Measurements from ENCODE around the gene SEC24A. TPM values are rescaled to one million over a fixed set of nuclear protein-coding genes. Genes with fewer than 3 reads are reported as not detected.

The SEC24A gene
- total RNA-seq, 1 experiment from 2014 or later: 22.0 TPM

GRCh38 chr5:134611515-134611914 is 37.1 kb upstream of the SEC24A start:
- DNase-seq (ENCODE audit: low spot score): no peak
- no peak for TF ChIP-seq CTCF (conservative IDR thresholded peaks at IDR 0.05; ENCODE audit: low read depth, low read length)
- TF ChIP-seq EZH2 (IDR thresholded peaks at IDR 0.05; ENCODE audit: borderline replicate concordance, low read depth, low read length, poor library complexity, severe bottlenecking): no peak

GRCh38 chr5:134614450-134615085 is 34.0 kb upstream of the SEC24A start:
- no peaks in the 10 kb centered on the region for H3K27me3 ChIP-seq (replicated peaks; ENCODE audit: insufficient read depth, low read depth, low read length, poor library complexity)
- intact Hi-C loops (cut with micrococcal nuclease; ENCODE audit: unreplicated experiment): no loop called here
- POLR2A ChIA-PET (ENCODE audit: low non-redundant PET): interaction anchor here (0.6 kb wide), 1 partner anchor 554 kb away, joined by 6 read pairs; no protein-coding TSS in a partner anchor
- no peak overlapping the region for H3K27ac ChIP-seq (ENCODE audit: low read depth, low read length, poor library complexity, severe bottlenecking)
- DNase-seq (ENCODE audit: low spot score): no peak
- CTCF ChIA-PET: no interaction called here
- no peak overlapping the region for H3K4me3 ChIP-seq (ENCODE audit: low read depth, low read length, poor library complexity, severe bottlenecking)
- no peak for TF ChIP-seq CTCF (conservative IDR thresholded peaks at IDR 0.05; ENCODE audit: low read depth, low read length)
- no peak for TF ChIP-seq EZH2 (IDR thresholded peaks at IDR 0.05; ENCODE audit: borderline replicate concordance, low read depth, low read length, poor library complexity, severe bottlenecking)
- H3K9me3 ChIP-seq (ENCODE audit: low read depth, low read length, poor library complexity, severe bottlenecking): no peaks in the 10 kb centered on the region
- no peaks in the 10 kb centered on the region for H3K4me1 ChIP-seq (ENCODE audit: insufficient read depth, low read length, poor library complexity, severe bottlenecking)
- peaks cover 20% of the 10 kb centered on the region for H3K36me3 ChIP-seq (ENCODE audit: insufficient read depth, low read length, poor library complexity, severe bottlenecking)
- no TSS peak for BruUV-seq (replicated peaks)

More at GRCh38 chr5:134611515-134611914, 37.1 kb upstream of the SEC24A start:
- intact Hi-C loops (cut with micrococcal nuclease; ENCODE audit: unreplicated experiment): no loop called here
- POLR2A ChIA-PET (ENCODE audit: low non-redundant PET): no interaction called here
- H3K4me3 ChIP-seq (ENCODE audit: low read depth, low read length, poor library complexity, severe bottlenecking): no peak overlapping the region
- no peak overlapping the region for H3K27ac ChIP-seq (ENCODE audit: low read depth, low read length, poor library complexity, severe bottlenecking)
- H3K4me1 ChIP-seq (ENCODE audit: insufficient read depth, low read length, poor library complexity, severe bottlenecking): no peaks in the 10 kb centered on the region
- no peaks in the 10 kb centered on the region for H3K27me3 ChIP-seq (replicated peaks; ENCODE audit: insufficient read depth, low read depth, low read length, poor library complexity)
- H3K9me3 ChIP-seq (ENCODE audit: low read depth, low read length, poor library complexity, severe bottlenecking): no peaks in the 10 kb centered on the region
- H3K36me3 ChIP-seq (ENCODE audit: insufficient read depth, low read length, poor library complexity, severe bottlenecking): peaks cover 33% of the 10 kb centered on the region
- CTCF ChIA-PET: no interaction called here
- BruUV-seq (replicated peaks): no TSS peak

- Histone ChIP-seq H3K4me1 (ENCODE audit: insufficient read depth, low read length, poor library complexity, severe bottlenecking) (no peaks in the 10 kb centered on the region), H3K27me3 (replicated peaks; ENCODE audit: insufficient read depth, low read depth, low read length, poor library complexity) (no peaks in the 10 kb centered on the region), H3K4me3 (ENCODE audit: low read depth, low read length, poor library complexity, severe bottlenecking) (no peak overlapping the region), H3K36me3 (ENCODE audit: insufficient read depth, low read length, poor library complexity, severe bottlenecking) (peaks cover 23% of the 10 kb centered on the region), H3K27ac (ENCODE audit: low read depth, low read length, poor library complexity, severe bottlenecking) (no peak overlapping the region), H3K9me3 (ENCODE audit: low read depth, low read length, poor library complexity, severe bottlenecking) (no peaks in the 10 kb centered on the region)
- POLR2A ChIA-PET (ENCODE audit: low non-redundant PET): no interaction called here
- CTCF ChIA-PET: no interaction called here
- BruUV-seq (replicated peaks): no TSS peak
- intact Hi-C loops (cut with micrococcal nuclease; ENCODE audit: unreplicated experiment): no loop called here
- DNase-seq (ENCODE audit: low spot score): no peak
- no peak for TF ChIP-seq EZH2 (IDR thresholded peaks at IDR 0.05; ENCODE audit: borderline replicate concordance, low read depth, low read length, poor library complexity, severe bottlenecking)
- no peak for TF ChIP-seq CTCF (conservative IDR thresholded peaks at IDR 0.05; ENCODE audit: low read depth, low read length)
These were observed 28.0 kb upstream of the SEC24A start for GRCh38 chr5:134620634-134621033.

Measured in A673 (cell line).